ENCODE measurements around the gene SLC3A2. TPM values are rescaled to one million over a fixed set of nuclear protein-coding genes. Genes with fewer than 3 reads are reported as not detected.
"Not testable (repeated sequence)": the region's sequence is repeated elsewhere in the genome, so short reads cannot be mapped to it uniquely, and the experiment has no call there.

Gene SLC3A2
- total RNA-seq, 5 donors from 2014 or later (not counting 1 experiment from before 2014, with no cell fraction given) = 178 to 248 (median 237) TPM

GRCh38 chr11:62937528-62937927, 56.8 kb downstream of the SLC3A2 start:
- H3K36me3 ChIP-seq (ENCODE audit: control insufficient read depth in 2 of 2, extremely low read depth in 1 of 2, insufficient read depth in 1 of 2, low read length in 1 of 2); ATAC-seq (replicated peaks in 1 of 4); H3K36me3 Mint-ChIP-seq; H3K9me3 Mint-ChIP-seq; H3K9me3 ChIP-seq; DNase-seq; H3K4me3 Mint-ChIP-seq; H3K4me1 ChIP-seq (ENCODE audit: control insufficient read depth in 1 of 2, extremely low read depth in 1 of 2, insufficient read depth in 2 of 2, low read length in 2 of 2); H3K27ac ChIP-seq (ENCODE audit: low read length); H3K27ac Mint-ChIP-seq; H3K4me3 ChIP-seq (ENCODE audit: control insufficient read depth in 1 of 2, extremely low read depth in 1 of 2, low read length in 1 of 2); H3K4me1 Mint-ChIP-seq; POLR2A ChIA-PET: not testable (repeated sequence)
- 83% methylated on average over 1 of the region's 2 CpGs for WGBS (ENCODE audit: insufficient coverage)
- H3K27me3 ChIP-seq (replicated peaks in 1 of 2; ENCODE audit: control insufficient read depth in 2 of 2, extremely low read depth in 1 of 2, insufficient read depth in 2 of 2, low read length in 1 of 2) = peaks cover 0 to 25% of the 10 kb centered on the region in 2 experiments
- CTCF ChIA-PET = interaction anchor here in 1 of 2 donors (1.1 kb wide), 1 partner anchor 32 kb away, joined by 3 read pairs; no protein-coding TSS in a partner anchor
- H3K27me3 Mint-ChIP-seq = peaks cover 0 to 10% of the 10 kb centered on the region in 2 donors

Other genes starting within 250 kb of the SLC3A2 start
- 100 to 1,000 TPM; 216 to 278 (median 257) TPM for gene GANAB, start 234.3 kb upstream of the SLC3A2 start, total RNA-seq
- gene INTS5, start 227.6 kb upstream of the SLC3A2 start, total RNA-seq = 10 to 100 TPM; 14.4 to 39.0 (median 34.8) TPM
- gene C11orf98, start 215.7 kb upstream of the SLC3A2 start, total RNA-seq = 10 to 100 TPM; 28.3 to 62.6 (median 54.8) TPM
- 10 to 100 TPM; 14.8 to 35.6 (median 27.4) TPM for gene CSKMT, start 215.6 kb upstream of the SLC3A2 start, total RNA-seq
- 1 to 10 TPM; 2.7 to 9.3 (median 8.1) TPM for gene UQCC3, start 209.2 kb upstream of the SLC3A2 start, total RNA-seq
- gene LBHD1, start 208.6 kb upstream of the SLC3A2 start, total RNA-seq = 10 to 100 TPM; 15.5 to 24.7 (median 20.7) TPM
- 100 to 1,000 TPM; 180 to 199 (median 196) TPM for gene UBXN1, start 201.8 kb upstream of the SLC3A2 start, total RNA-seq
- under 1 TPM in 4 of 5 donors, not detected in 1; 0.14 to 0.29 (median 0.19) TPM for gene LRRN4CL, start 191.4 kb upstream of the SLC3A2 start, total RNA-seq
- 10 to 100 TPM; 21.9 to 43.7 (median 37.3) TPM for gene BSCL2, start 173.5 kb upstream of the SLC3A2 start, total RNA-seq
- not detected for gene GNG3, start 173.2 kb upstream of the SLC3A2 start, total RNA-seq
- 10 to 100 TPM; 45.8 to 67.8 (median 62.7) TPM for gene HNRNPUL2, start 153.4 kb upstream of the SLC3A2 start, total RNA-seq
- 10 to 100 TPM; 15.4 to 54.5 (median 44.6) TPM for gene TTC9C, start 152.4 kb upstream of the SLC3A2 start, total RNA-seq
- 10 to 100 TPM in 3 of 5 donors, 1 to 10 TPM in 2; 5.9 to 24.6 (median 22.9) TPM for gene ZBTB3, start 126.7 kb upstream of the SLC3A2 start, total RNA-seq
- 10 to 100 TPM; 65.6 to 84.8 (median 76.1) TPM for gene POLR2G, start 119.3 kb upstream of the SLC3A2 start, total RNA-seq
- gene TAF6L, start 109.5 kb upstream of the SLC3A2 start, total RNA-seq = 10 to 100 TPM; 15.1 to 29.5 (median 29.0) TPM
- gene TMEM179B, start 93.5 kb upstream of the SLC3A2 start, total RNA-seq = 10 to 100 TPM; 27.7 to 53.3 (median 46.5) TPM
- 10 to 100 TPM; 11.2 to 27.6 (median 23.0) TPM for gene TMEM223, start 88.9 kb upstream of the SLC3A2 start, total RNA-seq
- gene NXF1, start 75.5 kb upstream of the SLC3A2 start, total RNA-seq = 100 to 1,000 TPM; 160 to 321 (median 169) TPM
- 100 to 1,000 TPM in 2 of 5 donors, 10 to 100 TPM in 3; 49.3 to 132 (median 58.0) TPM for gene STX5, start 48.8 kb upstream of the SLC3A2 start, total RNA-seq
- not detected for gene TEX54, start 48.1 kb upstream of the SLC3A2 start, total RNA-seq
- gene WDR74, start 41.3 kb upstream of the SLC3A2 start, total RNA-seq = 100 to 1,000 TPM in 4 of 5 donors, 10 to 100 TPM in 1; 91.3 to 239 (median 103) TPM
- gene CHRM1, start 40.5 kb downstream of the SLC3A2 start, total RNA-seq = not detected
- not detected for gene SLC22A6, start 104.1 kb downstream of the SLC3A2 start, total RNA-seq
- not detected for gene SLC22A8, start 134.9 kb downstream of the SLC3A2 start, total RNA-seq

Measured in T-cell (primary cell).